Esophagus muscularis mucosa (tissue), 3 donors: ENCODE measurements around the gene ZC3HAV1.
"Not testable (repeated sequence)": the region's sequence is repeated elsewhere in the genome, so short reads cannot be mapped to it uniquely, and the experiment has no call there.

Experiments
- POLR2A ChIP-seq: fragments of 450-650 bp; IDR thresholded peaks from one replicate; pipeline ENCODE4 v1.6.1; 2017; ENCODE audit warnings: antibody characterized with exemption, moderate library complexity, mild to moderate bottlenecking, low read depth
- POLR2AphosphoS5 ChIP-seq, 2 donors: sonication (generic); formaldehyde crosslinking; IDR thresholded peaks; one replicate each; pipeline ENCODE4 v1.6.1; 2017; ENCODE audit warnings: antibody characterized with exemption in 2 of 2
- TF ChIP-seq, protein P1 (sequence below), 3 experiments: fragments of 200-600 bp in 2 of 3; fragments of 450-650 bp in 1 of 3; sonication (generic) in 2 of 3; IDR thresholded peaks; one replicate each; pipeline ENCODE4 v1.5.1; 2017 to 2019; ENCODE audit warnings: antibody characterized with exemption in 3 of 3, mild to moderate bottlenecking in 2 of 3, moderate library complexity in 1 of 3

DNA sequence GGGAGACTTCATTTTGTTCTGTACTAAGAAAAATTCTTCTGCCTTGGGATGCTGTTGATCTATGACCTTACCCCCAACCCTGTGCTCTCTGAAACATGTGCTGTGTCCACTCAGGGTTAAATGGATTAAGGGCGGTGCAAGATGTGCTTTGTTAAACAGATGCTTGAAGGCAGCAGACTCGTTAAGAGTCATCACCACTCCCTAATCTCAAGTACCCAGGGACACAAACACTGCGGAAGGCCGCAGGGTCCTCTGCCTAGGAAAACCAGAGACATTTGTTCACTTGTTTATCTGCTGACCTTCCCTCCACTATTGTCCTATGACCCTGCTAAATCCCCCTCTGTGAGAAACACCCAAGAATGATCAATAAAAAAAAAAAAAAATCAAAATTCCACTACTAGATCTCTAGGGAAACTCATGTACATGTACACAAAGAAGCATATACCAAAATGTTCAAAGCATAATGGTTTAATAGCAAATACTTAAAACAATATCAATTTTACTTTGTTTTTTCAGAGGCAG lies 7.8 kb downstream of the ZC3HAV1 start:
- not testable (repeated sequence) for TF ChIP-seq POLR2A; POLR2AphosphoS5 (IDR thresholded peaks at IDR 0.05)
- TF ChIP-seq, protein P1, sequence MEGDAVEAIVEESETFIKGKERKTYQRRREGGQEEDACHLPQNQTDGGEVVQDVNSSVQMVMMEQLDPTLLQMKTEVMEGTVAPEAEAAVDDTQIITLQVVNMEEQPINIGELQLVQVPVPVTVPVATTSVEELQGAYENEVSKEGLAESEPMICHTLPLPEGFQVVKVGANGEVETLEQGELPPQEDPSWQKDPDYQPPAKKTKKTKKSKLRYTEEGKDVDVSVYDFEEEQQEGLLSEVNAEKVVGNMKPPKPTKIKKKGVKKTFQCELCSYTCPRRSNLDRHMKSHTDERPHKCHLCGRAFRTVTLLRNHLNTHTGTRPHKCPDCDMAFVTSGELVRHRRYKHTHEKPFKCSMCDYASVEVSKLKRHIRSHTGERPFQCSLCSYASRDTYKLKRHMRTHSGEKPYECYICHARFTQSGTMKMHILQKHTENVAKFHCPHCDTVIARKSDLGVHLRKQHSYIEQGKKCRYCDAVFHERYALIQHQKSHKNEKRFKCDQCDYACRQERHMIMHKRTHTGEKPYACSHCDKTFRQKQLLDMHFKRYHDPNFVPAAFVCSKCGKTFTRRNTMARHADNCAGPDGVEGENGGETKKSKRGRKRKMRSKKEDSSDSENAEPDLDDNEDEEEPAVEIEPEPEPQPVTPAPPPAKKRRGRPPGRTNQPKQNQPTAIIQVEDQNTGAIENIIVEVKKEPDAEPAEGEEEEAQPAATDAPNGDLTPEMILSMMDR (IDR thresholded peaks at IDR 0.05), result not testable (repeated sequence)
